Measurements from ENCODE around the gene UBA1.

The UBA1 gene

GRCh38 chrX:47148946-47149345 is 44.7 kb upstream of the UBA1 start:
- Histone ChIP-seq H2AFZ (ENCODE audit: low read depth, low read length) (no peak overlapping the region), H4K20me1 (ENCODE audit: insufficient read depth, low read length) (peaks cover 27% of the 10 kb centered on the region), H3K4me3 (ENCODE audit: low read depth in 1 of 2, low read length in 2 of 2) (no peak overlapping the region), H3K79me2 (ENCODE audit: insufficient read depth, low read length) (peaks cover 90% of the 10 kb centered on the region), H3K9ac (ENCODE audit: low read depth, low read length) (no peak overlapping the region), H3K4me1 (ENCODE audit: insufficient read depth, low read length) (peaks cover 21% of the 10 kb centered on the region), H3K27me3 (ENCODE audit: insufficient read depth, low read length, poor library complexity) (no peaks in the 10 kb centered on the region), H3K27ac (ENCODE audit: low read length) (no peak overlapping the region), H3K36me3 (ENCODE audit: insufficient read depth, low read length) (peaks cover 46% of the 10 kb centered on the region), H3K4me2 (ENCODE audit: insufficient read depth, low read length) (no peak overlapping the region), H3K9me3 (ENCODE audit: insufficient read depth, low read length, severe bottlenecking) (no peaks in the 10 kb centered on the region)
- ATAC-seq (ENCODE audit: insufficient read depth, low read depth) (no peak), DNase-seq (no peak)
- no peak for TF ChIP-seq CTCF (IDR thresholded peaks at IDR 0.05; ENCODE audit: borderline replicate concordance, extremely low read depth, low read length, poor library complexity, severe bottlenecking)
- TF ChIP-seq EZH2 (IDR thresholded peaks at IDR 0.05; ENCODE audit: borderline replicate concordance, low read depth, low read length, severe bottlenecking): no peak

GRCh38 chrX:47151435-47151834 is 42.2 kb upstream of the UBA1 start:
- no peaks in the 10 kb centered on the region for H3K9me3 ChIP-seq (ENCODE audit: insufficient read depth, low read length, severe bottlenecking)
- ATAC-seq (ENCODE audit: insufficient read depth, low read depth): no peak
- no peak overlapping the region for H3K9ac ChIP-seq (ENCODE audit: low read depth, low read length)
- no peak overlapping the region for H3K4me2 ChIP-seq (ENCODE audit: insufficient read depth, low read length)
- peaks cover 25% of the 10 kb centered on the region for H4K20me1 ChIP-seq (ENCODE audit: insufficient read depth, low read length)
- H3K4me3 ChIP-seq (ENCODE audit: low read depth in 1 of 2, low read length in 2 of 2): no peak overlapping the region
- H3K79me2 ChIP-seq (ENCODE audit: insufficient read depth, low read length): peaks cover 90% of the 10 kb centered on the region
- no peaks in the 10 kb centered on the region for H3K27me3 ChIP-seq (ENCODE audit: insufficient read depth, low read length, poor library complexity)
- no peak overlapping the region for H2AFZ ChIP-seq (ENCODE audit: low read depth, low read length)
- peaks cover 15% of the 10 kb centered on the region for H3K4me1 ChIP-seq (ENCODE audit: insufficient read depth, low read length)
- peaks cover 53% of the 10 kb centered on the region for H3K36me3 ChIP-seq (ENCODE audit: insufficient read depth, low read length)
- TF ChIP-seq EZH2 (IDR thresholded peaks at IDR 0.05; ENCODE audit: borderline replicate concordance, low read depth, low read length, severe bottlenecking) (no peak), CTCF (IDR thresholded peaks at IDR 0.05; ENCODE audit: borderline replicate concordance, extremely low read depth, low read length, poor library complexity, severe bottlenecking) (no peak)
- H3K27ac ChIP-seq (ENCODE audit: low read length): no peak overlapping the region
- no peak for DNase-seq

- no peak overlapping the region for H3K4me2 ChIP-seq (ENCODE audit: insufficient read depth, low read length)
- no peak overlapping the region for H2AFZ ChIP-seq (ENCODE audit: low read depth, low read length)
- H3K36me3 ChIP-seq (ENCODE audit: insufficient read depth, low read length): peaks cover 47% of the 10 kb centered on the region
- H3K9me3 ChIP-seq (ENCODE audit: insufficient read depth, low read length, severe bottlenecking): no peaks in the 10 kb centered on the region
- no peak for ATAC-seq (ENCODE audit: insufficient read depth, low read depth)
- H4K20me1 ChIP-seq (ENCODE audit: insufficient read depth, low read length): peaks cover 31% of the 10 kb centered on the region
- no peak overlapping the region for H3K27ac ChIP-seq (ENCODE audit: low read length)
- no peaks in the 10 kb centered on the region for H3K4me1 ChIP-seq (ENCODE audit: insufficient read depth, low read length)
- peaks cover 90% of the 10 kb centered on the region for H3K79me2 ChIP-seq (ENCODE audit: insufficient read depth, low read length)
- no peak overlapping the region for H3K9ac ChIP-seq (ENCODE audit: low read depth, low read length)
- DNase-seq: no peak
- H3K27me3 ChIP-seq (ENCODE audit: insufficient read depth, low read length, poor library complexity): no peaks in the 10 kb centered on the region
- no peak overlapping the region for H3K4me3 ChIP-seq (ENCODE audit: low read depth in 1 of 2, low read length in 2 of 2)
- TF ChIP-seq CTCF (IDR thresholded peaks at IDR 0.05; ENCODE audit: borderline replicate concordance, extremely low read depth, low read length, poor library complexity, severe bottlenecking) (no peak), EZH2 (IDR thresholded peaks at IDR 0.05; ENCODE audit: borderline replicate concordance, low read depth, low read length, severe bottlenecking) (no peak)
Observed at GRCh38 chrX:47156611-47157520, 36.8 kb upstream of the UBA1 start.

Data from DND-41 (cell line).